Large intestine (tissue), 12 donors: ENCODE results near the gene TAF7L. TPM values are rescaled to one million over a fixed set of nuclear protein-coding genes. Genes with fewer than 3 reads are reported as not detected.
A peak's percentile ranks its signal among the peaks of the same experiment; 100 is the strongest.
"Not testable (repeated sequence)": the region's sequence is repeated elsewhere in the genome, so short reads cannot be mapped to it uniquely, and the experiment has no call there.

Source experiments
- DNase-seq, 2 donors: peaks; one replicate each; pipeline versions ENCODE4 v3.0.0 to v3.0.0-alpha.2; 2013
- H3K27ac ChIP-seq: one replicate; pipeline ENCODE4 v1.5.1; 2013; ENCODE audit warnings: low read length
- H3K27me3 ChIP-seq: 2 replicates; pipeline ENCODE4 v1.6.1; 2013; ENCODE audit warnings: low read length; ENCODE audit not compliant: control insufficient read depth, insufficient read depth
- H3K36me3 ChIP-seq: 2 replicates; pipeline ENCODE4 v1.6.1; 2013; ENCODE audit warnings: low read length; ENCODE audit not compliant: control insufficient read depth, insufficient read depth
- H3K4me1 ChIP-seq: one replicate; pipeline ENCODE4 v1.6.1; 2013; ENCODE audit warnings: low read length; ENCODE audit not compliant: control insufficient read depth, insufficient read depth
- H3K4me3 ChIP-seq: one replicate; pipeline ENCODE4 v1.5.1; 2013; ENCODE audit warnings: low read length
- H3K9me3 ChIP-seq: one replicate; pipeline ENCODE4 v1.6.1; 2013; ENCODE audit warnings: mild to moderate bottlenecking, low read depth, low read length, moderate library complexity; ENCODE audit not compliant: control insufficient read depth
- WGBS: methylation state at CpG from one replicate; pipeline ENCODE4 v1.1.5; 2013; ENCODE audit warnings: low lambda C conversion rate; ENCODE audit not compliant: insufficient coverage; 5-methylcytosine and 5-hydroxymethylcytosine counted together
- long read RNA-seq, 11 donors: transcript quantifications; one replicate each; lab custom pipeline, GENCODE V29; 2026
- polyA plus RNA-seq: library from polyadenylated mRNA; unstranded; fragments of 120-200 nt; gene quantifications from one replicate; pipeline ENCODE4 v1.2.1, GENCODE V29; 2013

The TAF7L gene, protein sequence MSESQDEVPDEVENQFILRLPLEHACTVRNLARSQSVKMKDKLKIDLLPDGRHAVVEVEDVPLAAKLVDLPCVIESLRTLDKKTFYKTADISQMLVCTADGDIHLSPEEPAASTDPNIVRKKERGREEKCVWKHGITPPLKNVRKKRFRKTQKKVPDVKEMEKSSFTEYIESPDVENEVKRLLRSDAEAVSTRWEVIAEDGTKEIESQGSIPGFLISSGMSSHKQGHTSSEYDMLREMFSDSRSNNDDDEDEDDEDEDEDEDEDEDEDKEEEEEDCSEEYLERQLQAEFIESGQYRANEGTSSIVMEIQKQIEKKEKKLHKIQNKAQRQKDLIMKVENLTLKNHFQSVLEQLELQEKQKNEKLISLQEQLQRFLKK
- polyA plus RNA-seq, result 0.18 TPM
- long read RNA-seq, donor 1, result 0 reads
- long read RNA-seq, donor 2, result 0 reads
- long read RNA-seq, donor 3, result 0 reads
- long read RNA-seq, donor 4, result 0 reads
- long read RNA-seq, donor 5, result 0 reads
- long read RNA-seq, donor 6, result 0 reads
- long read RNA-seq, donor 7, result 0 reads
- long read RNA-seq, donor 8, result 0 reads
- long read RNA-seq, donor 9, result 0 reads
- long read RNA-seq, donor 10, result 0 reads
- long read RNA-seq, donor 11, result 0 reads

GRCh38 chrX:101290957-101291603 lies at the start of gene TAF7L:
TSS of gene TAF7L (minus strand) at chrX:101291334. CDS start at chrX:101287543, 3,791 bp downstream.
- WGBS, result no CpG with 5 or more reads among the region's 75 CpGs
- no peak within 1 kb of the TSS for H3K27ac ChIP-seq
- no peak within 1 kb of the TSS for H3K4me3 ChIP-seq
- peaks cover 7% of the 10 kb centered on the region for H3K9me3 ChIP-seq
- H3K36me3 ChIP-seq, result no peaks in the 10 kb centered on the region
- peak in 1 of 2 donors; percentile 1 for DNase-seq
- H3K27me3 ChIP-seq, result peaks cover 12% of the 10 kb centered on the region
- no peaks in the 10 kb centered on the region for H3K4me1 ChIP-seq

- 100% methylated on average over 1 of the region's 4 CpGs for WGBS
- Histone ChIP-seq H3K27me3 (no peaks in the 10 kb centered on the region), H3K27ac (no peak overlapping the region), H3K4me1 (no peaks in the 10 kb centered on the region), H3K36me3 (no peaks in the 10 kb centered on the region), H3K4me3 (no peak overlapping the region), H3K9me3 (no peaks in the 10 kb centered on the region)
- no peak for DNase-seq
Measured at GRCh38 chrX:101337776-101338271, 46.7 kb upstream of the TAF7L start.

GRCh38 chrX:101334310-101334709 lies 43.2 kb upstream of the TAF7L start:
- not testable (repeated sequence) for H3K4me1 ChIP-seq, H3K27me3 ChIP-seq, H3K36me3 ChIP-seq, DNase-seq, H3K27ac ChIP-seq, H3K4me3 ChIP-seq, H3K9me3 ChIP-seq
- WGBS, result no CpG with 5 or more reads among the region's 7 CpGs

DNA sequence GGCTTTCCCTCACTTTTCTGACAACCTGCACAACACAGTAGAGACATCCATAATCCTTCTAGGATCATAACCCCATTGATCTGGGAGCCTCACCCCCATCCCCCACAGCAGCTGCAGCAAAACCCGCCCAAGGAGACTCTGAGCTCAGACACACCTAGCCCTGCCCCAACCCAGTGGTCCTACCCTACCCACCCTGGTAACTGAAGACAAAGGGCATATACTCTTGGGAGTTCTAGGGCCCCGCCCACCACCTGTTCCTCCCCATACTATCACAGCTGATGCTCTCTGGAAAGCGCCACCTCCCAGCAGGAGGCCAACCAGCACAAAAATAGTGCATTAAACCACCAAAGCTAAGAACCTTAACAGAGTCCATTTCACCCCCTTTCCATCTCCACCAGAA lies 35.5 kb upstream of the TAF7L start:
- peak; percentile 20 to 54 for DNase-seq
- not testable (repeated sequence) for H3K27me3 ChIP-seq, H3K4me1 ChIP-seq, H3K9me3 ChIP-seq, H3K4me3 ChIP-seq, H3K36me3 ChIP-seq, H3K27ac ChIP-seq
- WGBS, result no CpG with 5 or more reads among the region's 3 CpGs

DNA sequence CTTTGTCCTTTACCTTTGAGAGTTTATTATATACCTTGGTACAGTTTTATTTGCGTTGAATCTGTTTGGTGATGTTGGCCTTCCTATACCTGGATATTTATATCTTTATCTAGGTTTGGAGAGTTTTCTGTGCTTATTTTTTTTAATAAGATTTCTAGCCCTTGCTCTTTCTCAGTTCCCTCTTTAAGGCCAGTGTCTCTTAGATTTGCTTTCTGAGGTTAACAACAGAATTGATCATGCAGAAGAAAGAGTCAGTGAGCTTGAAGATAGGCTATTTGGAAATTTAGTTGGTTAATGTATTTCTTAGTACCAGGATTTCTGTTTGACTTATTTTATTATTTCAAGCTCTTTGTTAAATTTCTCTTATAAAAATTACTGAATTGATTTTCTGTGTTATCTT lies 12.7 kb upstream of the TAF7L start:
- Histone ChIP-seq H3K27me3 (no peaks in the 10 kb centered on the region), H3K4me3 (no peak overlapping the region)
- no CpG with 5 or more reads among the region's 1 CpG for WGBS

GRCh38 chrX:101295603-101296002 lies 4.5 kb upstream of the TAF7L start:
- WGBS, result no CpG with 5 or more reads among the region's 3 CpGs
- not testable (repeated sequence) for DNase-seq, H3K9me3 ChIP-seq, H3K36me3 ChIP-seq, H3K4me3 ChIP-seq, H3K27ac ChIP-seq, H3K4me1 ChIP-seq
- H3K27me3 ChIP-seq, result peaks cover 12% of the 10 kb centered on the region

More for the DNA sequence above, 12.7 kb upstream of the TAF7L start:
- Histone ChIP-seq H3K36me3 (no peaks in the 10 kb centered on the region), H3K4me1 (no peaks in the 10 kb centered on the region), H3K9me3 (no peaks in the 10 kb centered on the region), H3K27ac (no peak overlapping the region)
- no peak for DNase-seq

- no CpG with 5 or more reads among the region's 2 CpGs for WGBS
- Histone ChIP-seq H3K27ac (no peak overlapping the region), H3K9me3 (peaks cover 7% of the 10 kb centered on the region), H3K4me1 (no peaks in the 10 kb centered on the region), H3K27me3 (peaks cover 9% of the 10 kb centered on the region), H3K4me3 (no peak overlapping the region), H3K36me3 (no peaks in the 10 kb centered on the region)
- DNase-seq, result peak; percentile 12 to 17
Measured at GRCh38 chrX:101287402-101287801, 3.7 kb downstream of the TAF7L start.

DNA sequence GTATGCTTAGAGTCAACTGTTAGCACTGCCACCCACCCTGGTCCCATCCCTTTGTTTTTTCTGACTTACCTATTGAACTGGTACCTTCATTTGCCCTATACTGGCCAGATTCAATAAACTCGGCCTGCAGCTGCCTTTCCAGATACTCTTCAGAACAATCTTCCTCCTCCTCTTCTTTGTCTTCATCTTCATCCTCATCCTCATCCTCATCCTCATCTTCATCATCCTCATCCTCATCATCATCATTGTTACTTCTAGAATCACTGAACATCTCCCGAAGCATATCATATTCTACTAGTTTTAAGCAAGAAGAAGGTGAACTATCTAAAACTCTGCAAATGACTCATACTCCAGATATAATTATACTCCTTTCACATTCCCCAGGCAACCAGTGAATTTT lies 14.9 kb downstream of the TAF7L start:
- Histone ChIP-seq H3K4me1 (no peaks in the 10 kb centered on the region), H3K4me3 (no peak overlapping the region), H3K27me3 (no peaks in the 10 kb centered on the region), H3K27ac (no peak overlapping the region), H3K36me3 (no peaks in the 10 kb centered on the region), H3K9me3 (no peaks in the 10 kb centered on the region)
- no peak for DNase-seq
- no CpG with 5 or more reads among the region's 2 CpGs for WGBS

DNA sequence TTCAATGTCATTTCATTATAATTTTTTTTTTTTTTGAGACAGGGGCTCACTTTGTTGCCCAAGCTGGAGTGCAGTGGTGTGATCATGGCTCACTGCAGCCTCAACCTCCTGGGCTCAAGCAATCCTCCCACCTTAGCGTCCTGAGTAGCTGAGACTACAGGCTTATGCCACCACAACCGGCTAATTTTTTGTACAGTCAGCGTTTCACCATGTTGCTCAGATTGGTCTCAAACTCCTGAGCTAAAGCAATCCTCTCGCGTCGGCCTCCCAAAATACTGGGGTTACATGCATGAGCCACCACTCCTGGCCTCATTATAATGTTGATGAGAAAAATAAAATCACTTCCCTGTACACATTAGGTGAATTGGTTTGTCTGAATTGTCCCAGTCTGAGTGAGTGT lies 16.9 kb downstream of the TAF7L start:
- no peaks in the 10 kb centered on the region for H3K36me3 ChIP-seq
- H3K27me3 ChIP-seq, result no peaks in the 10 kb centered on the region
- no peak for DNase-seq
- H3K4me1 ChIP-seq, result no peaks in the 10 kb centered on the region
- H3K4me3 ChIP-seq, result no peak overlapping the region
- WGBS, result no CpG with 5 or more reads among the region's 6 CpGs
- no peak overlapping the region for H3K27ac ChIP-seq
- H3K9me3 ChIP-seq, result no peaks in the 10 kb centered on the region

DNA sequence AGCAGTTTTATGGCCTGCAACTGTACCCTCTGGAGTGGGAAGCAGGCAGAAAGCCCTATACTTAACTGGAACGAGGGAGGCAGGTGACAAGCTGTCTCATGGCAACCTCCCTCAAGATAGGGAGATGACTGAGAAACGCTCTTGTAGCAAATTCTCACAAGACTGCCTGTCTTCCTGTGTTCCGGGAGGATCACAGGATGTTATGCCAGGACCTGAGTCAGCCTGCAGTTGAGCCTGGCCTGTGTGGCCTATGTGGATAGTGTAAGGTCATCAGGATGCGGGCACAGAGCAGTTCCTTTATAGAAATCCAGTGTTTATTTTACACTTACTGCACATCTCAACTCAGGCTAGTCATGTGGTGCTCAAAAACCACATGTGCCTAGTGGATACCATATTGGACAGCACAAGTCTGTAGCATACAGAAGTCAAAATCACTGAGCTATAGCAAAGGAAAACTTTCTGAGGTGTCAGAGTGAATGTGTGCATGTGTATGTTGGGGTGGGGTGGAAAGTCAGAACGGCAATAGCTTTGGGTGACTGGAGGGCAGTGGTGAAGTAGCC lies 25.2 kb downstream of the TAF7L start:
- Histone ChIP-seq H3K4me3 (no peak overlapping the region), H3K4me1 (no peaks in the 10 kb centered on the region), H3K27me3 (no peaks in the 10 kb centered on the region), H3K9me3 (no peaks in the 10 kb centered on the region), H3K36me3 (no peaks in the 10 kb centered on the region), H3K27ac (no peak overlapping the region)
- no CpG with 5 or more reads among the region's 5 CpGs for WGBS
- DNase-seq, result no peak
